ENCODE results near the gene ANKRD16.
"Not testable (repeated sequence)": the region's sequence is repeated elsewhere in the genome, so short reads cannot be mapped to it uniquely, and the experiment has no call there.

ANKRD16 gene

DNA sequence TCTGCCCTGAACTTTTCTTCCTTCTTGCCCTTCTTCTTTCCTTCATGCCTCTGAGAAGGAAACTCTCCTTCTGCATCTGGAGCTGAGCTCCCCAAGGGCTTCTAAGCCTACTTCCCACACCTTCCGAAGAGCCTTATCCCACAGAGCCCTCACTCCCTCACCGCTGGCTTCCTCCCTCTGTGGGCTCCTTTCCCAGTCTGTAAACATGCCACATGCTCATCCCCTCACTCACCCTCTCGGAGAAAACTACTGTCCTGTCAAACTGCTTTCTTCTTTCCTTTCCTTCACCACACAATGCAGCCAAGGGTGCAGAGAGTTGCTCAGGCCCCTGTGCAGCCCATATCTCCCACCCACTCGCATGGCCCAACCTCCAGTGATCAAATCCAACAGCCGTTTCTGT, 18.1 kb downstream of the ANKRD16 start:
- DNase-seq: no peak

DNA sequence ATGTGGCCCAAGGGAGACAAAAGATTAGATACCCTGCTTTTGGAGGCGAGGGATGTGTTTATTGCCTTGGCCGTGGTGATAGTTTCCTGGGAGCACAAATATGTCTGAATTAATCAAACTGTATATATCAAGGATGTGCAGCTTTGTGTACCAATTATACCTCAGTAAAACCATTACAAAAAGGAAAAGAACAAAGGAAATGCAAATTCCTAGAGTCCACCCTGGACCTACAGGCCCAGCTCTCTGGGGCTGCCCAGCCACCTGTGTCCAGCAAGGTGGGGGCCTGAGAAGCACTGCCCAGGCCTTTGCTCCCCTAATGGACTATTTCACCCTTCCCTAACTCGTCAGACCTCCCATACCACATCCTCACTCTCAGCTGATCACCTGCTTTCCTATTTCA, 20.5 kb downstream of the ANKRD16 start:
- DNase-seq: no peak

DNA sequence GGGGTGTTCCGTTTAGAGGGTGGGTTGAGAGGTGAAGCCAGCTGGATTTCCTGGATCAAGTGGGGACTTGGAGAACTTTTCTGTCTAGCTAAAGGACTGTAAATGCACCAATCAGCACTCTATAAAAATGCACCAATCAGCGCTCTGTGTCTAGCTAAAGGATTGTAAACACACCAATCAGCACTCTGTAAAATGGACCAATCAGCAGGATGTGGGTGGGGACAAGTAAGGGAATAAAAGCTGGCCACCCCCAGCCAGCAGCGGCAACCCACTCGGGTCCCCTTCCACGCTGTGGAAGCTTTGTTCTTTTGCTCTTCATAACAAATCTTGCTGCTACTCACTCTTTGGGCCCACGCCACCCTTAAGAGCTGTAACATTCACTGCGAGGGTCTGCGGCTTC, 21.3 kb downstream of the ANKRD16 start:
- DNase-seq: not testable (repeated sequence)

- not testable (repeated sequence) for DNase-seq
Measured at GRCh38 chr10:5867091-5867615, 22.5 kb downstream of the ANKRD16 start.

GRCh38 chr10:5866451-5867081, 23.1 kb downstream of the ANKRD16 start:
- not testable (repeated sequence) for DNase-seq

DNA sequence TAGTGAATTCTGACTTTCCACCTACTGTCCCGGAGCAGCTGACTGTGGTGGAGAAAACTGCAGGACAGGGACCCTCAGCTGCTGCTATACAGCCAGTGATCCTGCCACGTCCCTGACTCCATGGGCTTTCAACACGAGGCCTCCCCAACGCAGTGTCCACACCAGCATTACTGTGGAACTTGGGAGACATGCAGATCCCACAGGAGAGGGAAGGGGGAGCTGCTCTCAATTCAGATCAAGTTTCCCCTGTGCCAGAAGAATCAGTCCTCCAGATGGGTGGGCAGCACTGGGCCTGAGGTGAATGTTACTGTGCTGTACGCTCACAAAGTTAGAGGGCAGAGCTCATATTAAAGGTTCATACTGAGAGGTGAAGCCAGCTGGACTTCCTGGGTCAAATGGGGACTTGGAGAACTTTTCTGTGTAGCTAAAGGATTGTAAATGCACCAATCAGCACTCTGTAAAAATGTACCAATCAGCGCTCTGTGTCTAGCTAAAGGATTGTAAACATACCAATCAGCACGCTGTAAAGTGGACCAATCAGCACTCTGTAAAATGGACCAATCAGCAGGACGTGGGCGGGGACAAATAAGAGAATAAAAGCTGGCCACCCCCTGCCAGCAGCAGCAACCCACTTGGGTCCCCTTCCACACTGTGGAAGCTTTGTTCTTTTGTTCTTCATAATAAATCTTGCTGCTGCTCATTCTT, 26.6 kb downstream of the ANKRD16 start:
- not testable (repeated sequence) for DNase-seq

GRCh38 chr10:5862360-5862961, 27.2 kb downstream of the ANKRD16 start:
- no peak for DNase-seq

DNA sequence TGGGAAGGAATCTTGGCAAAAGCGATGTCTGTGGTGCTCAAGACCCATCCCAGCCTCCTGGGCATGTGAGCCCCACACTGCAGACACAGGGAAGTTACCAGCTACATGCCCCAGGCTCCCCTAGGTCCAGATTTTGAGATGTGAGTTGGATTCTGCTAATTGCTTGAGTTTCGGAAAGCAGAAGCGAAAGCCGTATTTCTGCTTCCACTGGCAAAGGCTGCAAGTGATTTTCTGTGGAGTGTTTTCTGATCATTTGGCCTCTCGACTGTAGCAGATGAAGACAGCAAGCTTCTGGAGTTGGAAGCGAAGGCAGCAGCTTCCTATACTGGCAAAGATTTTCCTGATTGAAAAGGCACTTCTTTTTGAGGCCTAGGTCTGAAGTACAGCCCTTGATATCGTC, 29.6 kb downstream of the ANKRD16 start:
- DNase-seq: no peak

DNA sequence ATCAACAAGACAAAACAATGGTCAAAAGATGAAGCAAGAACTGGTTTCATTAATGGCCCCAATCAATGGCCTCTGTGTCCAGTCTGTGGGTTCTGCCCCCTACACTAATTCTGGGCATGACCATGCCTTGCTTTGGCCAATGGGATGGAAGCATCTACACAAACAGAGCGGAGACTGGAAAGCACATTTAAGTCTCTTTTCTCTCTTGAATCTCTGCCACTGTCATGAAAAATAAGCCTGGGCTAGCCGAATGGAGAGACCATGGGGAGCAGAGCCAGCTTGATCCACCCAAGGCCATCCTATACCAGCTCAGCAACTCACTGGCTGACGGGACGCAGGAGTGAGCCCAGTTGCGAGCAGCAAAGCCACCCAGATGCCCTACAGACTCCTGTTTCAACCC, 30.9 kb downstream of the ANKRD16 start:
- no peak for DNase-seq

GRCh38 chr10:5856701-5857004, 33.0 kb downstream of the ANKRD16 start:
- DNase-seq: no peak

GRCh38 chr10:5855979-5856700, 33.6 kb downstream of the ANKRD16 start:
- no peak for DNase-seq

GRCh38 chr10:5854131-5854475, 35.6 kb downstream of the ANKRD16 start:
- no peak for DNase-seq

DNA sequence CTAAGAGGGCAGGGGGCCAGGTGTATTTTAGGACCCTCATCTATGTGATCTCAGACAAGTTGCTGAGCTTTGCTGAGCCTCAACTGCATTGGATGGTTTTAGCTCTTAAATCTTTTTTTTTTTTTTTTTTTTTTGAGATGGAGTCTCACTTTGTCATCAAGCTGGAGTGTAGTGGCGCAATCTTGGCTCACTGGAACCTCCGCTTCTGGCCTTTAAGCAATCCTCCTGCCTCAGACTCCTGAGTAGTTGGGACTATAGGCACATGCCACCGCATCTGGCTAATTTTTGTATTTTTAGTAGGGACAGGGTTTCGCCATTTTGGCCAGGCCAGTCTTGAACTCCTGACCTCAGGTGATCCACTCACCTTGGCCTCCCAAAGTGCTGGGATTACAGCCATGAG, 43.0 kb downstream of the ANKRD16 start:
- not testable (repeated sequence) for DNase-seq

- no peak for DNase-seq
Measured at GRCh38 chr10:5844345-5845055, 45.2 kb downstream of the ANKRD16 start.

- no peak for DNase-seq
Measured at GRCh38 chr10:5843686-5844344, 45.9 kb downstream of the ANKRD16 start.

GRCh38 chr10:5841965-5842364, 47.7 kb downstream of the ANKRD16 start:
- no peak for DNase-seq

DNA sequence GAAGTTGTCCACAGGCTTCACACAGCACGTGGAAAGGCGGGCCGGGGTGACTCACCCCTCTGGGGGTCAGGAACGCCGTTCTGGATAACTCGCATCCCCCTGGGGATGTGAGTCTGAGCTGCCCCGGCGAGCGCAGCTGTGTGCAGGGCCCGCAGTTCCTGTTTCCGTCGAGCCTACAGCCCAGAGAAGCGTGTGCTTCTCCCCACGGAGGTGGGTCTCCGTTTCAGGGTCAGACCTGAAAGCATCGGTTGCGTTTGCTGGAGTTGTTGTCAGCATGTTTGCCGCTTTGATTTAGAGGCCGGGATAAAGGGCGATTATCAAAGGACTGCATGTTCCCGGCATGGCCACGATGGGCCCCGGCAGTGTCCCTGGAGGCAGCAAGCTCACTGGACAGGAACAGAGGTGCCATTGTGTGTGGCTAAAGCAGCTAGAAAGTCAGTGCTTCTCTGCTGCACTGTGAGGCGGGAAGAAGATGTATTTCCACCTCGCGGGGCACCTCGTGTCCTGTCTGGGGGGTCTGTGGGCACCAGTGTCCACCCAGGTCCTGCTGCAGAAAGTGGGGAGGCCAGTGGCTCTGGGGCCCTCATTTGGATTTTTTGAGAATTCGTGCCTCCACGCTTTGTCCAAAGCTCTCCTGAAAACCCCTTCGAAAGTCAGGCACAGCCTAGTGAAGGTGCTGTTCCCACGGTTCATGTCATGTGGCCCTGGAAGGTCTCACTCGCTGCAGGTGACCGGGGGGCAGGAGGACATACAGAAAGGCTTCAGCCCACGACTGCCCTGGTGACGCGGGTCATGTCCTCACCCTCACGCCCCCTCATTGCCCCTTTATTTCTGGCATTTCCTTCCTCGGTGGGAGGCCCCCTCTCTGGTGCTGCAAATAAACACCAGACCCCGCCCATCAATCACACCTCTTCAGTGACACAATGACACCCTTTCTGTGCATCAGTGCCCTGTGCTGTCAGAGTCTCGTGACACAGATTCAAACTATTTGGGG, 49.1 kb downstream of the ANKRD16 start:
- no peak for DNase-seq

DNA sequence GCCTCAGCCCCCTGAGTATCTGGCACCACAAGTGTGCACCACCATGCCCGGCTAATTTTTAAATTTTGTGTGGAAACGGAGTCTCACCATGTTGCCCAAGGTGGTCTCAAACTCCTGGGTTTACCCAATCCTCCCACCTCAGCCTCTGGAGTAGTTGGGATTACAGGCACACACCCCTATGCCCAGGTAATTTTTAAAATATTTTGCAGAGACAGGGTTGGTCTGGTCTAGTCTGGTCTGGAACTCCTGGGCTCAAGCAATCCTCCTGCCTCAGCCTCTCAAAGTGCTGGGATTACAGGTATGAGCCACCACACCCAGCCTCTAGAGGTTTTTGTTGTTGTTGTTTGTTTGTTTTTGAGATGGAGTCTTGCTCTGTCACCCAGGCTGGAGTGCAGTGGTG, 53.5 kb downstream of the ANKRD16 start:
- not testable (repeated sequence) for DNase-seq

DNA sequence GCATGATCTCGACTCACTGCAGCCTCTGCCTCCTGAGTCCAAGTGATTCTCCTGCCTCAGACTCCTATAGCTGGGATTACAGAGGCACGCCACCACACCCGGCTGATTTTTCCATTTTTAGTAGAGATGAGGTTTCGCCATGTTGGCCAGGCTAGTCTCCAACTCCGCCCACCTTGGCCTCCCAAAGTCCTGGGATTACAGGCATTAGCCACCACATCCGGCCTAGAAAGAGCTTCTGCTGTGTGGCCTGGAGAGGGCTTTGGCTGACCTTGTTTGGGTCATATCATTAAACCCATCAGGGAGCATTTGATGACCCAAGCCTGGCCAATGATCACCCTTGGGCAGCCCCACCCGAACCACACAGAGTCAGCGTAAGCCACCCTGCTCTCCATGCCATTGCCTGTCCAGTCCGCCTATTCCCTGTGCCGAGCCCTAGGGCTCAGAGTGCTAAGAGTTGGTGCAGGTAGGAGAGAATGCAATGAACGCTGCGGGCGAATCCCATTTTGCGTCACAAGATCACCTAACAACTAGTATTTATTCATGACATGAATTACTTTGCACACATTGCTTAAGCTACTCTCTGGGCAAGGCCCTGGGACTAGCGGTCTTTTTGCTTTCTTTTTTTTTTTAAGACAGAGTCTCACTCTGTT, 54.1 kb downstream of the ANKRD16 start:
- no peak for DNase-seq

DNA sequence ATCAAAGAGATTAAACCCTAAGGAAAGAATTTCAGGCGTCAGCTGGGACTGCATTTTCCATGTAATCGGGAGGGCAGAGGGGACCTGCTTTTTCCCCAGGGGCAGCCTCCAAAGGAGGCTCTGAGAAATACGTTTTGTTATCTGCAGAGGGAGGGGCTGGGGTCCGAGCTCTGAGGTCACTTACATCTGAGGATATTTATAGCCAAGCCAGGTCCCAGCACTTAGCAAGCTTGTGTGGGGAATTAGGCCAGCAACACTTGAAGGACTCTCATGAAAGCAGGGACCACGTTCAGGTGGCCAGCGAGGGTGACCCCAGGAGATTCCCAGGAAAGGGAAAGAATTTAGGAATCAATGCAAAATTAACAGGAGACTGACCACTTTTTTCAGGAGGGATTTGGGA, 55.9 kb downstream of the ANKRD16 start:
- no peak for DNase-seq

DNA sequence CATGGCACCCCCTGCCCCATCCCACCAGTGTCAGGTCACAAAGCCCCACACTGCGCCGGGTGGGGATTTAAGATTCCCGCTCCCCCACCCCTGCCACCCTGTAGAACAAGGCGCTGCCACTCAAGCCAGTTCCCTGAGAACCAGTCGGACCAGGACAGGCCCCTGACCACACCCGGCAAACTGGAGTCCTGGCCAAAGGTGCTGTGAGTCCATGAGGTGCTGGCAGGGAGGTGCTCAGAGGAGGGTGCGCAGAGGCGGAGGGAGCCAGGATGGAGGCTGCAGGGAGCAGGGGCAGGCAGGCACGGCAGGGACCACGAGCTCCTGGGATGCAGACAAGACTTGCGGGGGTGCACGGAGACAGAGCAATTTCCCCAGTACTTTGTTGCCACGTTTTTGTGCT, 56.7 kb downstream of the ANKRD16 start:
- no peak for DNase-seq

Measured in CD4-positive, alpha-beta T cell treated with Interleukin-17A for 1 hour (primary cell).